GM15510 (cell line): ENCODE results near the gene TNN.

Experiments
- POLR2A ChIP-seq: IDR thresholded peaks from 3 replicates; pipeline ENCODE4 v1.6.1; 2011; ENCODE audit warnings: borderline replicate concordance; ENCODE audit not compliant: insufficient read length; ENCODE audit errors: extremely low read depth

TNN gene

DNA sequence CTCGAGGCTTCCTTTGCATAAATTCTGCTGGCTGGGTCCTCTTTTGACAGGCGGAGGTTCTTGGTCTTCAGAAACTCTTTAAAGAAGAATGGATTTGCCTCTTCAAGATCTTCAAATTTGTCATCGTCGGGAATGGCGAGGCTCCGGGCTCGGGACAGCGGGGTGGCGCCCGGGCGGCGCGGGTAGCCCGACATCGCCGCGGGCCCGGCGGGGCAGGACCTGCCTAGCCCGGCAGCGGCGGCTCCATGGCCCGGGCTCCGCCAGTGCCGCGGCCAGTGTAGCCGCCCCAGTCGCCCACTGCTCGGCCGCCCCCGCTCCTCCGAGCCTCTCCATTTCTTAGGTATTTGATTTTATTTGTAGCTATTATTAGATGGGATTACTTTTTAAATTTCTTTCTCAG is 22.1 kb upstream of the TNN start:
- no peak for TF ChIP-seq POLR2A

DNA sequence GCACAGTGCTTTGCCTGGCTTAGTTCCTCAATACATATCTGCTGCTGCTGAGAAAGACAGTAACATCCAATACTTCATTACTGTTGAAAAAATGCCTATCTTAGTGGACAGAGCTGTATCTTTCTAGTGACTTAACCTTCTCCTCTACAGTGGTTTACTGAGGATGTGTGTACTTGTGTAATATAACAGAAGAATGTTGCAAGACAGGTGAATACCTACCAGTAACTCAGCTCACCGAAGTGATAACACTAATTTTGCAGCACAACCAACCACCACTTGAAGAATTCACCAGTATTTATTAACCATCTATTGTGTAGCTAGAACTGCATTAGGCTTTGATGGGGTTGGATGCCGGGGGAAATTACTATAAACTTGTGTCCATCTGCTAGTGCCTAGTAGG is 16.6 kb upstream of the TNN start:
- no peak for TF ChIP-seq POLR2A

DNA sequence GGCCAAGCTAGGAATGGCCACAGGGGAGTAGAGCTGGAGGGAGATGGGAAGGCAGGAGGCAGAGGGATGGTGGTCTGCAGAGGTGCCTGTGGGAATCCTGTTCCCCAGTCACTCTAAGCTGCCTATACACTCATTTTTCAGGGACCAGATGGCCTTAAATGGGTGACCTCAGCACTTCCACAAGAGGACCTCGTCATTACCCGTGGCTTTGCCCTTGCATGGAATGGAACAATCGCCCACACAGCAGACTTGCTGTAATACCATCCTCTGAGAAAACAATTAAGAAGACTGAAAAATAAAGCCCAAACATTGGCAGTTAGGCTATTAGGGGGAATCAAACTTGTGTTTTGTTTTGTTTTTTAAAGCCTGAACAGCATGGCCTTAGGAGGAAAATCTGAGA is 12.9 kb upstream of the TNN start:
- TF ChIP-seq POLR2A: no peak

DNA sequence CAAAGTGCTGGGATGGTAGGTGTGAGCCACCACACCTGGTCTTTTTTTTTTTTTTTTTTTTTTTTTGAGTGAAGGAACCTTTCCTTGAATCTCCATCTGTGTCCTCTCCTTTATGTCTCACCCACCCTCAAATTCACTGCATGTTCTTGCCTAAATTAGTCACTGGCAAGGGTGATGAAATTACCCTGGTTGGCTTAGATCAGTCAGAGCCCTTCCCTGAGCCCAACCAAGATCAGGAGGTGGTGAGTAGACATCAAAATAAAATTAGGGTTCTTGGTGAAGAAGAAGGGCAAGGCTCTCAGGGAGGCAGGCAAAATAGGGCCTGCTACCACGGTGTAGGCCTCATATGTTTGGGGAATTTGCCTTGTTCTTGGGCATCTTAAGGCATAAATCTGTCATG is 5.3 kb upstream of the TNN start:
- TF ChIP-seq POLR2A: no peak

DNA sequence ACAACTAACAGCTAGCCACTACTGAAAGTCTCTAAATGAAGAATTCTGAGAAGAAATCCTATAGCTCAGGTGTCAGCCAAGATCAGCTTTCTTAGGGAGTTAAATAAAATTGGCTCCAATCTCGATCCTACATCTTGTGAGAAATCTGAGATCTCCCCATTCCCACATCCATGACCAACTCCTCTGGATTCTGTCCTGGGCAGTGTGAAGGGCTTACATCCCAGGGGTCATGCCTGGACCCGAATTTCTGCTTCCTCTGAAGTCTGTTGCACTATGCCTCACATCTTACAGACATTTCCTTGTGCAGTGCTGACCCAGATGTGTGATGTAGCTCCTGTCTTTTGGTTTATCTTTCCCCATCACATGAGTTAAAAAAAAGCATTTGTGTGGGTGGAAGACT is 4.8 kb upstream of the TNN start:
- no peak for TF ChIP-seq POLR2A

DNA sequence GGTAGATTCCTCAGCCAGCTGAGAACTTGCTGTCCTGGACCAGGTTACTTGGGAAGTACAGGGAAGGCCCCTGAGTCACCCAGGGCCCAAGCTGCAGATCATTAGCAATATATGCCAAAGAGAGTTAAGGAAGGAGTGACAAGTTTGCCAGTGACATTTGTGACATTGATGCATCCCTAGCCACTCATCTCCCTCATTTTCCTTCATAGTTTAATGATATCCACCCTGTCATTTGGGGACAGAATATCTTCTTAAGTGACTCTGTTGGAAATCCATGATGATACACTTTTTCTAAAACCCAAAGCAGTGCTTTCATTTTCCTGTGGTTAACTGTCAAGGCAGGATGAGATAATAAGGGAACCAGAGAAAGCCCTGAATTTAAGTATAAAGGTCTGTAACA is 3.2 kb downstream of the TNN start:
- no peak for TF ChIP-seq POLR2A

DNA sequence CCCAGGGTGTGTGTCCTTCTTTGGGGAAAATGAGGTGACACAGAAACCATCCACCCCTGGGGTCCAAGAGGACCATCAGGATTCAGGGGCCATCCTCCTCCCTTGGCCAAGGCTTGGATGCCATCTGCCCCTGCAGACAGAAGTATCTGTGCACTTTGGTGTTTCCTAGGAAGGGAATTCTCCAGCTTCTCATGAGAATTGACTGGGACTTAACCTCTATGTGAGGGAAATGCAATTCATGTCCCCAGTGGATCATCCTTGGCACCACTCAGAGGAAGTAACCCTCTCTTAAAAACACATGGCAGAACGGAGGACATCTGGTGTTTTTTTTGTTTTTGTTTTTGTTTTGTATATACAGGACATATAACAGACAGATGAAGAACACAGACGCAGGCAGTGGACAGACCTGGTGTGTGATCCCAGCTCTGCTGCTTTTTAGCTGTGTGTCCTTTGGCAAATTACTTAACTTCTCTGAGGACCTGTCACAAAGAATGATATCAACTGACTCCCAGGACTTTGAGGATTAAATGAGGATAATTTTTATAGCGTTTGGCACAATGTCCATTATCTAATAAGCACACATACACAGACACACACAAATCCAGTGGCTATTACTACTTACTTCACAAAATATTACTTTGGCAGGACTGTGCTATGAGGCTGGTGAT is 3.8 kb downstream of the TNN start:
- no peak for TF ChIP-seq POLR2A

DNA sequence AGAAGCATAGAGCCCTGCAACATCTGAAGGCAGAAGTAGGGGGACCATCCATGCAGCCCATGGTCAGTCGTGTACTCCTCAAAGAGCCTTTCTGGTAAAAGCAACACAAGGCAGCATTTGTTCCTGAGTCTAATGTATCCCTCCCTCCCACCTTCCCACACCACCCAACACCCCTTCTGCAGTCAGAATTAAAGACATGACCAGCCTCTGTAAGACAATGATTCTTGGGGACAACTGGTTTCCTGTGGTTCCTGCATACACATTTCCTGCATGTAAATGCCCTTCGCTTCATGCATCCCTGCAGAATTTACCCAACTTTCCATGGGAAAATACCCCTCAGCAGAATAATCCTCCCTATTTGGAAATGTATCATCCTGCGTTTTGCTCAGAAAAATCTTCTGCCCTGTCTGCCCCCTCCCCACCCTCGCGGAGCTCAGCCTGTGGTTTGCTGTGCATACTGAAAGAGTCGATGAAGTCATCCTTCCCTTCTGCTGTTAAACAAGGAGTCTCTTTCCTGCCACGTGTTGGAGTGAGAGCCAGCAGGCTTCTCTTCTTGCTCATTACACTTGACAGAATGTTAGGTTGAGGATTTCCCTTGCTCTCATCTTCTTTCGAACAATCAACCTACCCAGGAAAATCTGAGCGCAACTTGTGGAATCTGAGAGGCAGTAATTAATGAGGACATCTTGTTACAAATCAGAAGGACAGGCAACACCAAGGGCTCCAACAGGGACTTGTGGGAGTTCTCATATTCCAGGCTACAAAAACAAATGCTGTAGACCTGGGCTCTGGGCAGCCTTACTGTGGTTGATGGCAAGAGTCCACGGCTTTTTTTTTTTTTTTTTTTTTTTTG is 4.7 kb downstream of the TNN start:
- no peak for TF ChIP-seq POLR2A

DNA sequence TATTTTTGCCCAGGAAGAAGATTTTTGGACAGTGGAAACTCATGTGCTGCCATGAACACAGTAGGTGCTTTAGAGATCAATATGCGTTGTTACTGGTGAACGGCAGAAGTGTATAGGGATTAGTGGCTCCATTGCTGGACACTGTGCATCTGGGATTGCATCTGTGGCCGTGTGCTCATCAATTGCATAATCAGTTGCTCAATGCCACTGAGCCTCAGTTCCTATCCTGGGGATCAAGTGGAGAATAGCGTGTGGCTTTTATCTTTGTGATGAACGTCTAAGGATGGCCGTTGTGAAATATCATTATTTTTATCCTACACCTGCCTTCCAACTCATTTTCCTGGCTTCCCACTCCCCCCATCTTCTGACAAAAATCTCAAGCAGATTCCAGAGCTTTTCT is 5.4 kb downstream of the TNN start:
- TF ChIP-seq POLR2A: no peak

DNA sequence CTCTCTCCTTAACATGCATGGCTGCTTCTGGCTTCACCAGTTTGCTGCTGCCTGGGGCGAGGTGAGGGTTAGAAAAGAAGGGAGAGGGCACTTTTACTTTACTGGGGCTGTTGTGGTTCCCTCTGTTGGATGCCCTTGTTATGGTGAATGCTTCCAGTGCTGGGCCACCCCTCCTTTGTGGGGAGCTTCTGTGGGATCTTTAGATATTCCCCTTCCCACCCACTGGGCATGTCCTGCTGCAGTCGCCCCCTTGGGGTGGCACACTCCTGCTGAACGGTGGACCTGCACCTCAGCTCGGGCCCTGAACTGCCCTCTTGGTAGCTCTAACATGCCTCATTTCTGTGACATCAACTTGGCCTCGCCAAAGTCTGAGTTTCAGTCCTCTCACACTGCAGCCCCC is 6.0 kb downstream of the TNN start:
- no peak for TF ChIP-seq POLR2A

DNA sequence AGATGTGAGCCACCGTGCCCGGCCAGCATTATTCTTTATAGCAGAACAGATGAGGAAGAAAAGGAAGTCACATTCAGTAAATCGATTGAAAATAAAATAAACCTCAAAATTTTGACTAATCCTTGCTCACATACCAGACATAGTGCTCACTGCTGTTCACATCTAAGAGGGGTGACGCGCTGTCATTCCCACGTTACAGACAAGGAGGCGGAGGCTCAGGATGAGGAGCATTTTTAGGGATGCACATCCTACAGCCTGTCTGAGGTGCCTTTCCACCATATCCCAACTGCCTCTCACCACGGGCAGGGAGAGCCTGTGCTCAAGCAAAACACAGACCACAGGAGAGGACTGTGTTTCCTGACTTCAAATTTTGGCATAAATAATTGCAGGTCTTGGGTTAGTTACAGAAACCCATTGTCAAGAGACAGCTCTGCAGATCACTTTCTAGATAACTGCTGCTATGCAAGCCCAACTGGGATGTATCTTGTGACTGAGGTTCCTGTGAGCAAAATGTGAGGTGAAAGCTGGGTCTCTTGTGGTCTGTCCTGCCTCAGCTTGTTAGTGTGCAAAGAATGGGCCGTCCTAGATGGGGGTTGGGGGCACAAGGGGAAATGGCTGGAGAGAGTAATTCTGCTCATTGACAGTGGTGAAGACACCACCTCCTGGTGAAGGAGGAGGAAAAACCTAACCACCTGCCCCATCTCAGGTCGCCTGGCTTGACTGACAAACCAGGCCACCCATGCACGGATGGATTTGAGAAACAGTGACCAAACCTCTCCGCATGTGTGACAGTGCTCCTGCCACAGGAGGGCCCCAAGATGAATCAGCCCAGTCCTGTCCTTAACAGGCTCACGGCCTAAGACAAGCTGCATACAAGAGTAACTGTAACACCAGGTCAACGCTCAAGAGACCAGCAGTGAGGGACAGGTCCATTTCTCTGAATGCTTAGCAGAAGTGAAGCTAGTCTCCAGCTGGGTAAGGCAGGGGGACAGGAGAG is 8.2 kb downstream of the TNN start:
- no peak for TF ChIP-seq POLR2A

DNA sequence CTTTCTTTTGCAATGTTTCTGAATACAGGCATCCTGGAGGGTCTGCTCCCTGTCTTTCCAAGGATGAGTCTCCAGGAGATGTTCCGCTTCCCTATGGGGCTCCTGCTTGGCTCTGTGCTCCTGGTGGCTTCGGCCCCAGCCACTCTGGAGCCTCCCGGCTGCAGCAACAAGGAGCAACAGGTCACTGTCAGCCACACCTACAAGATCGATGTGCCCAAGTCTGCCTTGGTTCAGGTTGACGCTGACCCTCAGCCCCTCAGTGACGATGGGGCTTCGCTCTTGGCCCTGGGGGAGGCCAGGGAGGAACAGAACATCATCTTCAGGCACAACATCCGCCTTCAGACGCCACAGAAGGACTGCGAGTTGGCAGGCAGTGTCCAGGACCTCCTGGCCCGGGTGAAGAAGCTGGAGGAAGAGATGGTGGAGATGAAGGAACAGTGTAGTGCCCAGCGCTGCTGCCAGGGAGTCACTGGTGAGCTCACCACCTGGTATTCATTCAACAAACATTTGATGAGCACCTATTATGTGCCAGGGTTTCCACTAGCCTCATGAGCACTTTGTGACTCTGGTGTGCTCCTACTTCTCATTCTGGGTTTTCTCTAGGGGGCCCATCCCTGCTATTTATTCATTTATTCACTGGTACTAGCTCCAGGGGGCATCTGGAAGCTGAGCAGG is 9.9 kb downstream of the TNN start:
- no peak for TF ChIP-seq POLR2A

DNA sequence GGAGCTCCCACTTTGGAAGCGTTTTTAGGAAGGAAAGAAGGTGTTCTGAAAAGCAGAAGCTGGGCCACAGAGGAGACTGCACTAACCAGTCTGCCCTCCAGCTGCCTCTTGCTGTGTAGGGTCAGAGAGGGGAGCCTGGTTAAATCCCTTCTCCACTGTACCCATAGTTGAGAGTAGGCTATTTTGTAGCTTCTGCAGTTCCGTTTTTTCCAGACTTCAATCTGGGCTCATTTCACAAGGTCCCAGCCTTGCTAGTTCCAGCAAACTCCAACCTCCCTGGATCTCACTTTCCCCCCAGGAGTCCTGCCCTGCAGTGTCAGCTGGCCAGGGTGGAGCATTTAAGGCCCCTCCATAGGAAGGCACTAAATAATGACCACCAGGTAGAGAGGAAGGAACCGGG is 11.0 kb downstream of the TNN start:
- no peak for TF ChIP-seq POLR2A

DNA sequence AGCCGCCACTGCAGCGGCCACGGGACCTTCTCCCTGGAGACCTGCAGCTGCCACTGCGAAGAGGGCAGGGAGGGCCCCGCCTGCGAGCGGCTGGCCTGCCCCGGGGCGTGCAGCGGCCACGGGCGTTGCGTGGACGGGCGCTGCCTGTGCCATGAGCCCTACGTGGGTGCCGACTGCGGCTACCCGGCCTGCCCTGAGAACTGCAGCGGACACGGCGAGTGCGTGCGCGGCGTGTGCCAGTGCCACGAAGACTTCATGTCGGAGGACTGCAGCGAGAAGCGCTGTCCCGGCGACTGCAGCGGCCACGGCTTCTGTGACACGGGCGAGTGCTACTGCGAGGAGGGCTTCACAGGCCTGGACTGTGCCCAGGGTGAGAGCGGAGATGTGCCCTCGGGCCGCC is 11.7 kb downstream of the TNN start:
- no peak for TF ChIP-seq POLR2A
